ENCODE data around the gene CD7.
A peak's percentile ranks its signal among the peaks of the same experiment; 100 is the strongest.

CD7 gene

GRCh38 chr17:82346342-82347300 lies 29.2 kb upstream of the CD7 start:
- DNase-seq: no peak

- DNase-seq: no peak
Observed at GRCh38 chr17:82345151-82345976, 28.0 kb upstream of the CD7 start.

- DNase-seq: no peak
Observed at GRCh38 chr17:82344175-82344907, 26.9 kb upstream of the CD7 start.

- DNase-seq: no peak
Observed at GRCh38 chr17:82343560-82343959, 26.2 kb upstream of the CD7 start.

- DNase-seq: no peak
Observed at GRCh38 chr17:82342361-82343079, 25.1 kb upstream of the CD7 start.

GRCh38 chr17:82339634-82340580 lies 22.5 kb upstream of the CD7 start:
- no peak for DNase-seq

GRCh38 chr17:82338858-82339633 lies 21.6 kb upstream of the CD7 start:
- DNase-seq: peak; percentile 21

GRCh38 chr17:82334622-82335394 lies 17.4 kb upstream of the CD7 start:
- DNase-seq: no peak

GRCh38 chr17:82334204-82334621 lies 16.8 kb upstream of the CD7 start:
- no peak for DNase-seq

- DNase-seq: no peak
Observed at GRCh38 chr17:82333279-82334171, 16.1 kb upstream of the CD7 start, which contains the start of gene SECTM1. TSS of gene SECTM1 (minus strand) at chr17:82333766. CDS start at chr17:82327240, 6,526 bp downstream.

- no peak for DNase-seq
Observed at GRCh38 chr17:82332669-82333278, 15.4 kb upstream of the CD7 start.

GRCh38 chr17:82331345-82331939 lies 14.0 kb upstream of the CD7 start:
- no peak for DNase-seq

- peak; percentile 96 for DNase-seq
Observed at GRCh38 chr17:82330322-82331239, 13.2 kb upstream of the CD7 start.

- DNase-seq: no peak
Observed at GRCh38 chr17:82329683-82330321, 12.4 kb upstream of the CD7 start.

- DNase-seq: no peak
Observed at GRCh38 chr17:82328994-82329507, 11.6 kb upstream of the CD7 start.
